SU-DHL-6 (cell line): ENCODE data around the gene CABP4.

Experiments
- H2AFZ ChIP-seq: fragments of 200-600 bp; sonication (generic); 2 replicates; pipeline ENCODE4 v1.6.1; 2014; ENCODE audit warnings: low read depth, mild to moderate bottlenecking, moderate library complexity, mixed read lengths, antibody characterized with exemption, low read length; ENCODE audit not compliant: severe bottlenecking
- H3F3A ChIP-seq: fragments of 200-600 bp; shearing (Covaris generic); 2 replicates; pipeline ENCODE4 v1.6.0; 2016; ENCODE audit warnings: antibody characterized with exemption, mild to moderate bottlenecking; ENCODE audit not compliant: insufficient read depth
- H3K27ac ChIP-seq: fragments of 200-600 bp; sonication (generic); 2 replicates; pipeline ENCODE4 v1.5.1; 2016; ENCODE audit warnings: low read depth, mild to moderate bottlenecking, low read length, moderate library complexity, mixed read lengths
- H3K27me3 ChIP-seq: fragments of 200-600 bp; sonication (generic), shearing (Covaris generic); 2 replicates; pipeline ENCODE4 v1.6.0; 2014; ENCODE audit warnings: mild to moderate bottlenecking, low read length
- H3K36me3 ChIP-seq: fragments of 200-600 bp; sonication (generic); 2 replicates; pipeline ENCODE4 v1.6.1; 2014; ENCODE audit warnings: mild to moderate bottlenecking, low read length, mixed read lengths
- H3K4me2 ChIP-seq: fragments of 300-600, 200-600 bp; shearing (Covaris generic), sonication (generic); 2 replicates; pipeline ENCODE4 v1.6.0; 2014; ENCODE audit warnings: low read length, low read depth, mild to moderate bottlenecking; ENCODE audit not compliant: poor library complexity, severe bottlenecking
- H3K4me3 ChIP-seq: fragments of 200-600 bp; sonication (generic); 2 replicates; pipeline ENCODE4 v1.5.1; 2014; ENCODE audit warnings: antibody characterized with exemption, low read length, mild to moderate bottlenecking, mixed read lengths; ENCODE audit not compliant: insufficient read depth, poor library complexity, severe bottlenecking
- H3K79me2 ChIP-seq: fragments of 200-600 bp; sonication (generic); 2 replicates; pipeline ENCODE4 v1.6.1; 2014; ENCODE audit warnings: mild to moderate bottlenecking, low read length, moderate library complexity; ENCODE audit not compliant: insufficient read depth
- H3K9ac ChIP-seq: fragments of 200-600 bp; sonication (generic); 2 replicates; pipeline ENCODE4 v1.7.0; 2014; ENCODE audit warnings: mild to moderate bottlenecking, low read length
- H3K9me2 ChIP-seq: fragments of 200-600 bp; sonication (generic); replicated peaks from 2 replicates; pipeline ENCODE4 v1.6.1; 2014; ENCODE audit warnings: low read length; ENCODE audit not compliant: insufficient read depth
- H3K9me3 ChIP-seq: fragments of 200-600 bp; sonication (generic); 2 replicates; pipeline ENCODE4 v1.6.1; 2014; ENCODE audit warnings: low read length, mixed read lengths; ENCODE audit not compliant: insufficient read depth
- H4K20me1 ChIP-seq: fragments of 200-600 bp; sonication (generic); 2 replicates; pipeline ENCODE4 v1.6.1; 2014; ENCODE audit warnings: low read depth, mild to moderate bottlenecking, antibody characterized with exemption, low read length, moderate library complexity, mixed read lengths
- CTCF ChIP-seq: fragments of 200-600 bp; sonication (generic); IDR thresholded peaks from one replicate; pipeline ENCODE4 v1.5.1; 2017; ENCODE audit warnings: antibody characterized with exemption, mild to moderate bottlenecking, low read length, moderate library complexity; ENCODE audit not compliant: insufficient read depth, poor library complexity, severe bottlenecking
- EZH2phosphoT487 ChIP-seq: fragments of 200-600 bp; sonication (generic), shearing (Covaris generic); conservative IDR thresholded peaks from 2 replicates; pipeline ENCODE4 v1.6.1; 2018; ENCODE audit warnings: mild to moderate bottlenecking, antibody characterized with exemption, low read length, moderate library complexity, mixed read lengths

Gene CABP4

GRCh38 chr11:67466962-67467771 lies 12.0 kb downstream of the CABP4 start:
- Histone ChIP-seq H3K27ac (peak overlapping the region; percentile 94), H2AFZ (no peak overlapping the region), H3K36me3 (no peaks in the 10 kb centered on the region), H3F3A (peaks cover 37% of the 10 kb centered on the region), H3K9me2 (no peaks in the 10 kb centered on the region), H3K4me3 (peak overlapping the region; percentile 86), H3K79me2 (peaks cover 20% of the 10 kb centered on the region), H3K9ac (peak overlapping the region; percentile 96), H3K27me3 (no peaks in the 10 kb centered on the region), H3K4me2 (peak overlapping the region; percentile 89), H4K20me1 (no peaks in the 10 kb centered on the region), H3K9me3 (no peaks in the 10 kb centered on the region)
- TF ChIP-seq CTCF (no peak), EZH2phosphoT487 (no peak)

GRCh38 chr11:67468056-67468455 lies 12.9 kb downstream of the CABP4 start:
- peak overlapping the region; percentile 86 for H3K4me3 ChIP-seq
- H3K4me2 ChIP-seq: peak overlapping the region; percentile 89
- peak overlapping the region; percentile 96 for H3K9ac ChIP-seq
- H3K27ac ChIP-seq: peak overlapping the region; percentile 94
- peaks cover 20% of the 10 kb centered on the region for H3K79me2 ChIP-seq
- no peaks in the 10 kb centered on the region for H3K9me3 ChIP-seq
- no peak for TF ChIP-seq CTCF
- TF ChIP-seq EZH2phosphoT487: no peak
- H3K27me3 ChIP-seq: no peaks in the 10 kb centered on the region
- H3K36me3 ChIP-seq: no peaks in the 10 kb centered on the region
- peaks cover 37% of the 10 kb centered on the region for H3F3A ChIP-seq
- H4K20me1 ChIP-seq: no peaks in the 10 kb centered on the region
- no peak overlapping the region for H2AFZ ChIP-seq
- no peaks in the 10 kb centered on the region for H3K9me2 ChIP-seq

- H3K9me2 ChIP-seq: no peaks in the 10 kb centered on the region
Measured at GRCh38 chr11:67468456-67468758, 13.3 kb downstream of the CABP4 start.

More at GRCh38 chr11:67468456-67468758, 13.3 kb downstream of the CABP4 start:
- Histone ChIP-seq H2AFZ (no peak overlapping the region), H3K9ac (peak overlapping the region; percentile 96), H3K4me2 (peak overlapping the region; percentile 89), H3F3A (peaks cover 34% of the 10 kb centered on the region), H3K4me3 (peak overlapping the region; percentile 86), H3K79me2 (peaks cover 20% of the 10 kb centered on the region), H4K20me1 (no peaks in the 10 kb centered on the region), H3K27me3 (no peaks in the 10 kb centered on the region), H3K36me3 (no peaks in the 10 kb centered on the region), H3K9me3 (no peaks in the 10 kb centered on the region), H3K27ac (peak overlapping the region; percentile 94)
- TF ChIP-seq EZH2phosphoT487: no peak
- no peak for TF ChIP-seq CTCF
